Stimulated activated CD4-positive, alpha-beta T cell treated with anti-CD3 and anti-CD28 coated beads, TNF-alpha, amount 100 ng/mL, for 48 hours (primary cell): ENCODE measurements around the gene RPE.
A peak's percentile ranks its signal among the peaks of the same experiment; 100 is the strongest.

Source experiments
- DNase-seq, 3 donors: peaks; one replicate each; pipeline ENCODE4 v3.0.0-alpha.2; 2020; ENCODE audit warnings: low read depth in 3 of 3

The RPE gene

DNA sequence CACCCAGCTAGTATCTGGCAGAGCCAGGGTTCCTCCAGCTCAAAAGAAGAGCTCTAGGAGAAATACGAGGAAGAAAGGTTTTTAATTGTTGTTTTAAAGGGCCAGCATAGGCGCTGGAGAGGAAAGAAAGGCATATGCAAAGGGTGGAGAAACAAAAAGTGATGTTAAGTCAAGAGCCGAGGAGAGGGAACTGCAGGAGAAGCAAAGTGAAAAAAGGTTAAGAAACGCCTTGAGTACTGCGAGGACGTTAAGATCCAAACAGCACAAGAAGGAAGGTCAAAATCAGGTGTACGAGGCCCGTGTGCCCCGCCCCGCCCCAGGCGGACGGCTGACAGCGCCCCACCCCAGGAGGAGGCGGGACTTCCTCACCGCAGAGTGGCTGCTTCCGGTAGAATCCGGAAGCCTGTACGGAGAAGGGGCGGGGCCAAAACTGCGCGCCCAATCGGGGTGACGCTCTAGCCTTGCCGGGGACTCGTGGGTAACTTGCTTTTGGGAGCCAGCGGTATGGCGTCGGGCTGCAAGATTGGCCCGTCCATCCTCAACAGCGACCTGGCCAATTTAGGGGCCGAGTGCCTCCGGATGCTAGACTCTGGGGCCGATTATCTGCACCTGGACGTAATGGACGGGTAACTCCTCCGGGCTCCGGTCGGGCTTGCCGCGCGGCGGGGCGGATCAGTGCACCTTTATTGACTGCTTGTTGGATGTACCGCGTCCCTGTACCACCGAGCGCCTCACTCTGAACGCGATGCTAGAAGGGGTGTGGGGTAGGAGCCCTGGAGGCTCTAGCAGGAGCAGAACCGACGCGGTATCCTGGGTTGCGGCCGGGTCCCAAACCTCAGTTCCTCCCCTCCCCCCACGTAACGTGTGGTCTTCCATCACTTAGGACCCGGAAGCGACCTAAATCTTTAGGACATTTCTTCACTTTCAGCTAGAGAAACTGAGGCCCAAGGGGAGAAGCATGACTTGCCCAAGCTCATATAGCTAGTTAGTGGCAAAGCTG lies at the start of gene RPE:
Gene RPE, plus strand, starts transcription at position 481 of the 1,000 bp plus-strand sequence. Its CDS starts 24 bp downstream, at position 505.
- peak; percentile 94 to 98 (median 95) for DNase-seq

DNA sequence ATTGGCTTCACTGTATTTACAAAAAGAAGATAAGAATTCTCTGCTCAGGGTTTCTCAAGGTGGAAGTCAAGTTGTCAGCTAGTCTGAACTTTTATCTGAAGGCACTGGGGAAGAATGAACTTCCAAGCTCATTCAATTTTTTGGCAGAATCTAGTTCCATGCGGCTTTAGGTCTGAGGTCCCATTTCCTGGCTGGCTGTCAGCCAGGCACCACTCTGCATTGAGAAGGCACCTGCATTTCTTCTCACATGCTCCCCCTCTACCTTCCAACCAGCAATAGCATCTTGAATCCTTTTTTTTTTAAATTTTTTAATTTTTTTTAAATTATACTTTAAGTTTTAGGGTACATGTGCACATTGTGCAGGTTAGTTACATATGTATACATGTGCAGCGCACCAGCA lies 46.2 kb upstream of the RPE start:
- no peak for DNase-seq

DNA sequence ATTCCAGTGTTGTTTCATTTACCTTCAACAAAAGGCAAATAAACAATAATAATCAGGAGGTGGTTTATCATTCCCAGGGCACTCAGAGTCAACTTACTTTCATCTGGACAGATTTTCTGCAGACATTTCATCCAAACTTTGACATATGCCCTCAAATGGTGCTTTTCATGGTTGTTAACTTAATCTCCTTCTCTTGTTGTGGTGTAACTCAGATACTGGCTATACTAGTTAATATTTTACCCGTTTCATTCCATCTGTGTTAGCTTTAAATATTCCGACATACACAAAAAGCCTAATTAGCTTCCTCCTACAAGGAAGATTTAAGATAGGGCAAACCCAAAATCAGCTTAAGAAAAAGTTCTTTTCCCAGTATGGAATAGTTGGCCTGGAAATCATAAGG lies 44.4 kb upstream of the RPE start:
- DNase-seq = no peak

DNA sequence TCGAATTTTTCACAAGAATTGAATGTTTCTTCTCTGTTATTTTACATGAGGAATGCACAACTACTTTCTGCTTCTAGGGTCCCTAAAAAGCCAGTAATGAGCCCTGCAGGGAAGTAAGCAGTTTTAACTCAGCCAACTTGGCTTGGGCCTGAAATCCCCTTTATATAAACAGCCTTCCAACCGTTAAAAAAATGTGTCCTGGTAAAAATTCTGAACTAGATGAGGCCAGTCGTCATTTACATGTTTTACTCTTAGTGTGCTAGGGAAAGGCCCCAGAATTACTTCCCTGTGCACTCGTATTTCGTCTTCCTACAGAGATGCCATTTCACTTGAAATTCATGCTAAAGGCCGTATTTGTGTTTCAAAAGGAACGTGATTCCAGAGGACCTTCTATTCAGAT lies 42.4 kb upstream of the RPE start:
- no peak for DNase-seq

DNA sequence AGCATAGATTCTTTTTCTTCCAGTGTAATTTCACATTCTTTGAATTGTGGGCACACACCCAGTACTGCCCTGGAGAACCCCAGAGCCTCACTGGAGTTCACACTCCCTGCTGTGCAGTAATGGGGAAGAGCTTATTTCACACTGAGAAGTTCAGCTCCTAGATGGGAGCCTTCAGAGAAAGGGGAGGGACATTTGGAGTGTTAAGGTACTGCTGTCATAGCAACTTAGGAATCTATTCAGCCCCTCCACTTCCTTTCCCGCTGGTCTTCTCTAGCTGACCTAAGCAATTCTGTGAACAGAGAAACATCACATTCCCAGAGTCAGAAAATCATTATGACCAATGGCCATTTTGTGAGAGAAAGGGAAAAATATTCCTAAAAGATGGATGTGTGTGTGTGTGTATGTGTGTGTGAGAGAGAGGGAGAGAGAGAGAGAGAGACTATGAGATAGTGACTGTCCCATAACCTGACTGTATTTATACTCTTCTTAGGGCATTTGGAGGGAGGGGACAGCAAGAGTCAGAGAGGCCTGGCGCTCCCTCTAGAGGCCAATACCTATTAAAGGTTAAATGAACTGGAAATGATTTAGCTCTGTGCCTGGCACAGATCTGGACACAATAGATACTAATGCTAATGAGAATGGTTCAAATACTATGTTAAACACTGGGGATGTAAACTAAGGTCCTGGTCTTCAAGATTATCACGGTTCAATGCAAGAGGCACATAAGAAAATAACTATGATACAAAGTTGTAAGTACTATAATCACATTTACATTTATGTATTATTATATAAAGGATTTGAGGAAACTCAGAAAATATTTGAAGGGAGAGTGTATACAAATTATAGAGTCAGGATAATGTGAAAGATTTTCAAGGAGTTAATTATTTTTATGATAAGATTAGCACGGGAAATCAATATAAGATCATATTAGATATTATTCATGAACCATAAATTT lies 41.5 kb upstream of the RPE start:
- peak; percentile 4 to 40 (median 11) for DNase-seq

DNA sequence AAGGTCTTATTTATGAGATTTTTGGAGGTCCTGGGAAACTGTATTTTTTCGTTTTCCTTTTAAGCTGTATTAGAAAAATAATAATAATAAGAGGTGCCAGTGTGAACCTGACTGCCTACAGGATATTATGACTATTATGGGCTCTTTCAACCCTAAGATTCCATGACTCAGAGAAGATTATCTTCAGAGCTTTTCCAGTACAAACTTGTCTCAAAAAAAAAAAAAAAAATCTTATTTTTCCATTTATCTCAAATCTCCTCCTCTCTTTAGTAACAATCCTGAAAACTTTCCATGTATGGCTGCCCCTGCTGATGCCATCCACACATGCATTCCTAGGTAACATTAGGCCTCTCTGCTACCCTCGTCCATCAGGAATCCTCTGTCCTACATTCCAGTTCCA lies 36.7 kb upstream of the RPE start:
- no peak for DNase-seq

DNA sequence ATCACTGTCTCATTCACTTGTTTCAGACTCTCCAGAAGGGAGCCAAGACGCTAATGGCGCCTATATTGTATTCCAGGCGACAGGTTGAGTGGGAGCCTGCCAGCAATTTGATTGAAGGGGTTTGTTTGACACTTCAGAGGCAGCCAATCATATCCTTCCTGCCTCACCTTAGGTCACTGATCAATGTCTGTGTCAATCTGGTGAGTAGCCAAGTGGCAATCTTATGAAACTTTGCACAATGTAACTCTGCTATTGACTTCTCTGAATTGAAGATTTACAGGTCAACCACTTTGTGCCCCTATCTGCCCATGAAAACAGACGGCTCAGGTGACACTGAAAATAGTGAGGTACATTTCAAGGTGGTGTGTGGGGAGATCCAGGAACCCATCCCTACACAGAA lies 32.7 kb upstream of the RPE start:
- DNase-seq = no peak

DNA sequence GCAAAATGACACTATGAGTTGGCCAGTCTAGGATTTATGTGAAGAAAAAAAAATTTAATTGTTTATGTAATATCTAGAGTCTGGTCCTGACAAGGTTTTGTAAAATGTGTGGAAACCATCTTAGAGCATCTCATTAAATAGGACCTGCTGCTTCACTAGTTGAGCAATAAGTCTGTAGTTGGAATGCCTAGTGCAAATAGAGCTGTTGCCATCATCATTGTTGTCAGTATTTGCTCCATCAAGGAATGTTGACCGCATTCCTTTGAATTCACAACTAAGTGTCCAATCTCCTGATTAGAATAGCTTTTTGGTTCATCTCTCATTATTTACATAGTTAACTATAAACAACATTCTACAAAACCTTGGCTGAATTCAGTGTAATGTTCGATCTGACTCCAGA lies 32.2 kb upstream of the RPE start:
- no peak for DNase-seq

DNA sequence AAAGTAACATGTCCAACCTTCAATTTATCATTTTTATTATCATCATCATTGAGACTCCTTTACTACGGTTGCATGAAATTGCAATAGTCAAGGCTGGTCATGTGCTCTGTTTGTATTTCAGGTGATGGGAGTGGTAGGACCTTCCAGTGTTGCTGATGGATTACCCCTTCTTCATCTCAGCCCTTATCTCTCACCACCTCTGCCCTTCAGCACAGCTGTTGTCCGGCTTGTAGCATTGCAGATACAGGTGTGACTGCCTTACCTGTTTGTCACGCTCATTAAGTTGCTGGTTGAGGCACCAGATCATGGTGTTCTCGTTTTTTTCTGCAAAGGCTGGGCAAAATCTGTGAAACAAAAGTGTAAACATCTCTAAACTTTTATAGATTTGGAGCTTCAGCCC lies 31.7 kb upstream of the RPE start:
- no peak for DNase-seq

DNA sequence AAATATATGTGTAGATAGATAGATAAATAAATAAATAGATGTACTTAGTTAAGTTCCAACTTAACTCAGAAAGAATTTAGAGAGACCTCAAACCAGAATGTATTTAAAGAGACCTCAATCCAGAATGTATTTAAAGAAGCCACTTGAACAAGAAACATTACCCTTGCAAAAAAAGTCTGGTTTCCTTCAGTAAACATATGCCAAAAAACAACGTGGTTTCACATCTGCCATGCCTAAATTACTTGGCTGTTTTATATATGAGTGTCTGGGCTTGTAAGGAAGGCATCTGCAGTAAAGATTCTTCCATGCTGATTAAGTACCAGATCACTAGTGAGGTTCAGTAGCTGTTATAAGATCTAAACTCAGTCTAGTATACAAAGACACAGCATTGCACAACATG lies 29.1 kb upstream of the RPE start:
- no peak for DNase-seq

DNA sequence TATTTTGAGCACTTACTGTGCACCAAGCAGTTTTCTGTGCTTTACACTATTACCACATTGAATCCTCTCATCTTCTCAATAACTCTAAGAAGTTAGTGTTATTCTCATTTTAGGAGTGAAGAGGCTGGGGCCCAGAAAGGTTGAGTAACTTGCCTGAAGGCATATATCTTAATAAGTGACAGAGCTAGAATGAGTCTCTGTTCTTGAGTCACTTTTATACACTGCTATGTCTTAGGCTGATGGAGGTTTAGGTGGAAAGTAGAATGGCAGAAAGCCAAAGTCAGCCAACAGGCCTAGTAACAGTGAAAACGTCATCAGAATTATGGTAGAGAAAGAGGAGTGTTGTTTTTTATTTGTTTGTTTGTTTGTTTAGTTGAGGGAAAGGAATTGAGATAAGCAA lies 27.9 kb upstream of the RPE start:
- no peak for DNase-seq

DNA sequence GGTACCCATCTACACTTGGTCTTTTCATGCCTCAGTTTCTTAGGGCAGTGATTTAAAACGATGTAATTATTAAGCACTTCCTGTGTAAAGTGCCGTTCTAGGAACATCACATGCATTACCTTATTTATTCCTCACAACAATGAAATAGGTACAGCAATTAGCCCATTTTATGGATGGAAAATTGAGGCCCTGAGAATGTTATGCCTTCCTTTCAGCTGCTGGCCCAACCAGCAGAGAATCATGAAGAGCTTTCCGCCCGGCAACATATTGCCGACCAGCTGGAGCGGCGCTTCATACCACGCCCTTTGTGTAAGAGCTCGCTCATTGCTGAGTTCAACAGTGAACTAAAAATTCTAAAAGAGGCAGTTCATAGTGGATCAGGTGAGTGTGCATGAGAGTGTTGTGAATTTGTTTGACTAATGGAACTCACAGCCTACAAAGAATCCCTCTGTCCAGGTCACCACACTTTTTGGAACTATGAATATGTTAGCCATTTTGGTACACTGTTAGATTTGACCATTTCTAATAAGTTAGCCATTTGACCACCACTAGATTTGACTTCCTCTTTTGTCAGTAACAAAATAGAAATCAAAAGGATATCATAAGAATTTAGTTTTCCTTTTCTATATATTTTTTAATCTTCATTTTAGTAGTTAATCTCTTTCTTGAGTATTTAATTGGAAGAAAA lies 25.6 kb upstream of the RPE start:
- DNase-seq = no peak

DNA sequence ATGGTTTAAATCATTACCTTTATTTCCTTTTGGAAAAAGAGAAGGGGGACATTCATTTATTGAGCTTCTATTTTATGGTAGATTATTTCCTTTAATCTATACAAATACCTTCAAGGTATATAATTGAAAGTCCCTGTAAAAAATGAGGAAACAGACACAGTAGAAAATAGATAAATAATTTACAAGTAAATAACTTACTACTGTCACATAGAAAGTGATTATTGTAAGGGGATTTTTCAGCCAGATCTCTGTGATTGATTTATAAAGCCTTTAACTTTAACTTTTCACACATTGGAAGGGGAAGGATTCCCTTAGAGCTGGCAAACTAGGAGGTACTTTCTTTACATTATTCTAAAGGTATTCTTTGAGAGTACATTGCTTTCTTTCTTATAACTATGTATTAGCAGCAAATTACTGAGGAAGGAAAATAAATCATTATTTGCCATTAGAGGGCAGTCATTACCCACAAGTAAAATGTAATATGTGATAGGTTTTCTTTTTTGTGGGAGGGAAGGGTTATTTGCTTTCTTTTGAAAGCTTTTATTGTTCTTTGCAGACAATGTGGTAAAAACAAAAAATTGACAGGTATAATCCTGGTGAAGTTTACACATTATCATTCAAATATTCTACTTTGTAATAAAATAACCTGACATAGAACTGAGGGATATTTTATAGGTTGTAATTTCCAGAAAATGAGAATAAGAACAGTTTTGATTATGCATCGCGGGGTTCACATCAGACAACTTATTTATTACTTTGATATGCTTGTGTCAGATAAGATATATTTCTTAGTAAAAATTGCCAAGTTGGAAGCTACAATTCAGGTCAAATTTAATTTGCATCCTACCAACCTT lies 24.8 kb upstream of the RPE start:
- no peak for DNase-seq

DNA sequence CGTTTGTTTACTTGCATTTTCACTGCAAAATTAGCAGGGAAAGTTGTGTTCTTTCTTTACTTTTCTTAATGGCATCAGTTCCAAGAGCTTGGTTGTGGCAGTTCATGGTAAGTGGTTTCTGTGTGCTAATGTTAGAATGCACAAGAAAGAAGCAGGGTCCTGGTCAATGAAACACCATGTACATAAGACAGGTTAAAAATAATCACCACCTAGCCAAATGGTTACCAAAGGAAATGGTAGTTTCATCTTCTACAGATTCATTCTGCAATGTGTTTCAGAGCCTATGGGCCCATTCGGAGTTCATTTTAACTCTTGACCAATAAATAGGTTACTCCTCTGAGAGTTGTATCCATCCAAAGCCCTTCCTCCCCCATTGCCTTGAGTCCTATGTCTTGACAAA lies 18.1 kb upstream of the RPE start:
- no peak for DNase-seq

DNA sequence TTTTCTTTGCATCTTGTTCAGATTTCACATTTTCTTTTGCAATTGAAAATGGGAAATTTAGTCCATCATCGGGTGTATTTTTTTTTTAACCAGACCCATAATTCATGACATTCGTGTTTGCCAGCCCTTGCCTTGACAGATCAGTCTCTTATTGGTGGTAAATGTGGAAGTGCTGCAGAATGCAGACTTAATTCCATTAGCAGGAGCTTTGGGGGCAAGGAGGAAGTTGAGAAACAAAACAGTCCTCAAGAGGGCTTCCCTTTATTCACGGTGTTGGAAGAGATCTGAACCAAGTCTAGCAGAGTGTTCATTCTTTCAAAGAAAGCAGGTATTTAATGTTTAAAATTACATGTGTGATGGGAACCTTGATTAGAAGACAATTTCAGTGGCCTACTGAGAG lies 16.6 kb upstream of the RPE start:
- DNase-seq = no peak

DNA sequence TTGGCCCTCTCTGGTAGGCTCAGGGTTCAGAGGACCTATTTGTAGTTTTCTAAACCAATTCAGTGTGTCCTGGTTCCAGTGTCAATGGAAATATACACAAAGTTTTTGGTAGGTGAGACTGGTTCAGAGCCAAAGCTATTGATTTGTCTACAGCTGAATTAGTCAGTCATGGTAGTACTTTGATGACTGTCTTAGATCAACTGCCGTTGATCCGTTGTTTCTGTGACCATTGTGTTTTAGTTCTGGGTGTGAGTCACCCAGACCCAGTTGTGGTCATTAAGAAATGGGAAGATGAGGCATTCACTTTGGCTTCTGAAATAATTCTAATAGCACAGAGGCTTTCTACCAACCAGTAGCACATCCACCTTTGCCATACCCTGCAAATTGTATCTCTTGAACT lies 16.0 kb upstream of the RPE start:
- DNase-seq = no peak

DNA sequence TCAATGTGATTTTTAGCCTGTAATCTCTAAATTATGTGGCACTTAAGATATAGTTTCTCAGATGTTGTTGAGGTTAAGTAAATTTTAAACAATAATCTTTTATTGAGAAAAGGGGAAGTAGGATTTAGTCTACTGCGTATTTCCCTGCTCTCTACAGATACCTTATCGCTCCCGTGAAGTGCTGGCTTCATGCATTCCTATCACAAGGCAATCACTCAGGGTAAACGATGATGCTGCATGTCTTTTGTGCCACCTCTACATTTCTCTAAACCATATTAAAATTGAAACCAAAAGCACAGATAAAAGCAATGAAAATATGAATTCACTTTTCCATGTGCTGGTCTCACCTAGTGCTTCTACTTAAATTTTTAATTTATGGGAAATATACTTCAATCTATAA lies 14.4 kb upstream of the RPE start:
- no peak for DNase-seq

DNA sequence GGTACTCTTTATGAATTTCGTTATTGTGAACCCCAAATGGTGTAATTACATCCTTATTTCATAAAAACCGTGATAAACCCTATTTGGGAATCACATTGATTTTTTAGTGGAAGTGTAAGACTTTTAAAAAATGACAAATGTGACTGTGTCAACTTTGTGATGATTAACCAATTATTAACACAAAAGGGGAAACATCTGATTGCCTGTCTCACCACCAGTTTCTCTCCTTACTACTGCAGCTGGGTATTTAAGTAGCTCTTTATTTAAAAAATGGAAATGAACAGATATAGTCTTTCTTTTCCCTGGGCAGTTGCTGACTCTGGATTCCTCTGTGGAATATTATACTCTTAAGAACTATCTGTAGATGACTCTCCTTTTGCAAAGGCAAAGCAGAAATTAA lies 11.6 kb upstream of the RPE start:
- no peak for DNase-seq

DNA sequence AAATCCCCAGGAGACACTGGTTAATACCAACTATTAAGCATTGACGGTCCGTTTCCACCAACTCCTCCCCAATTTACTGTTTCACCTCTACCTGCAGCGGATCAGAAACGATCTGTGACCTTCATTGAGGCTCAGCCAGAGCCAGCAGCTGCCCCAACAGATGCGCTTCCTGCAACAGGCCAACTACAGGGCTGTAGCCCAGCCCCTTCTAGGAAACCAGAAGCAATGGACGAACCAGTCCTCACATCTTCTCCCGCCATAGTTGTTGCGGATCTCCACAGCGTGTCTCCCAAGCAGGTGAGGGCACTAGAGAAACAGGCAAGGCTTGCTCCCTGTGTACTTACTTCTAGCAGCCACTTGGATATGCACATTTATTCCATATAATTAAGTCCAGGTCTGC lies 8.5 kb upstream of the RPE start:
- DNase-seq = no peak

DNA sequence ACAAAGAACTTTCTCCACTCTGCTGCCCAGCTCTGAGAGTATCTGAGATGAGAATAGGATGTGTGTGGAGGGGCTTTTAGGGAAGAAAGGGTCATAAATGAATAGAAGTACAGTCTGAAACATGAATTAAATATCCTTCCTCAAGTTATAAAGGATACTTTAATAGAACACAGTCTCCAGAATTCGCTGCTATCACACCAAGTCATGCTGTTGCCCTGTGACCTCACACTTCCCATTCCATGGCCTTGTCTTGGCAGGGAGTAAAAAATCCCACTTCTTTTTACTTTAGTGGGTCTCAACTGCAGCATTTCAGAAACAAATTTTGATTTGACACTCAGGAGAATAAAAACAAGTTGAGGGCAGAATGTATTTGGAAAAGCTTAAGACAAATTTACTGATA lies 3.8 kb upstream of the RPE start:
- DNase-seq = no peak
